H1 (cell line): Measurements from ENCODE around the gene ARHGAP22. TPM values are rescaled to one million over a fixed set of nuclear protein-coding genes. Genes with fewer than 3 reads are reported as not detected.

Experiments used
- CHD2 ChIP-seq: IDR thresholded peaks from 2 replicates; pipeline ENCODE4 v1.6.1; 2012; ENCODE audit warnings: low read length, improper control_type of control experiment
- HDAC2 ChIP-seq, 2 experiments: fragments of 300-600 bp in 1 of 2; sonication (generic) in 1 of 2; IDR thresholded peaks; 2 replicates each; pipeline ENCODE4 v1.6.1; 2011 to 2012; ENCODE audit warnings: low read depth in 2 of 2, low read length in 2 of 2, mild to moderate bottlenecking in 2 of 2, moderate library complexity in 2 of 2, borderline replicate concordance in 1 of 2, inconsistent platforms in 1 of 2
- MAFK ChIP-seq: IDR thresholded peaks from 2 replicates; pipeline ENCODE4 v1.6.1; 2012; ENCODE audit warnings: low read depth, mild to moderate bottlenecking, improper control_type of control experiment, low read length
- RBBP5 ChIP-seq: IDR thresholded peaks from 2 replicates; pipeline ENCODE4 v1.7.1; 2012; ENCODE audit warnings: low read depth, mild to moderate bottlenecking, inconsistent platforms, low read length, moderate library complexity, borderline replicate concordance
- SIRT6 ChIP-seq: IDR thresholded peaks from one replicate; pipeline ENCODE4 v1.7.1; 2012; ENCODE audit warnings: low read length, inconsistent platforms
- polyA plus RNA-seq, 7 experiments: library from polyadenylated mRNA; depleted of rRNA in 3 of 7; stranded (reverse) in 5 of 7; unstranded in 2 of 7; fragments of >200 nt in 5 of 7; fragments of 200-250 nt in 2 of 7; gene quantifications; 1 replicate in 5 of 7; 2 replicates in 1 of 7; 4 replicates in 1 of 7; pipeline versions ENCODE4 v1.2.1 to v1.2.3, GENCODE V29; 2011 to 2013; ENCODE audit warnings: missing spikeins in 2 of 7, mixed read lengths in 2 of 7
- total RNA-seq: library from RNA; stranded (reverse); fragmentation: NEBNext Ultra II Directional; extraction: Animal tissue kit (Norgen Biotek cat#: 25700); gene quantifications from 2 replicates; pipeline ENCODE4 v1.2.1, GENCODE V29; 2021

ARHGAP22 gene
- total and polyA plus RNA-seq, 2 of the 8 experiments (the other 6 are each of a cell fraction or from before 2014, with no cell fraction given): 3.6 to 11.2 TPM

- TF ChIP-seq HDAC2 (IDR thresholded peaks at IDR 0.05; ENCODE audit: borderline replicate concordance in 1 of 2, low read depth in 2 of 2, low read length in 2 of 2) (no peak), RBBP5 (no peak), SIRT6 (no peak), MAFK (no peak), CHD2 (no peak)
Observed at GRCh38 chr10:48600645-48601505, 4.0 kb downstream of the ARHGAP22 start (continued).
